TTC549 (cell line): ENCODE measurements around the gene TUBA1A.
"Not testable (repeated sequence)": the region's sequence is repeated elsewhere in the genome, so short reads cannot be mapped to it uniquely, and the experiment has no call there.

Experiments
- FAIRE-seq: peaks from 2 replicates; lab custom pipeline; 2012; peaks lifted over from hg19 to GRCh38; lab: Jason Lieb, UNC

Gene TUBA1A

GRCh38 chr12:49188916-49189367 is at the start of gene TUBA1A:
Gene TUBA1A (minus strand): TSS chr12:49189080. CDS start chr12:49188979, 101 bp downstream.
- FAIRE-seq = peak; percentile 84

GRCh38 chr12:49236423-49236822 is 47.5 kb upstream of the TUBA1A start:
- FAIRE-seq = no peak

GRCh38 chr12:49233842-49234526 is 45.1 kb upstream of the TUBA1A start:
- no peak for FAIRE-seq

GRCh38 chr12:49232940-49233841 is 44.3 kb upstream of the TUBA1A start:
- FAIRE-seq = no peak

GRCh38 chr12:49231878-49232655 is 43.2 kb upstream of the TUBA1A start:
- FAIRE-seq = no peak

GRCh38 chr12:49230805-49231194 is 41.9 kb upstream of the TUBA1A start:
- no peak for FAIRE-seq

GRCh38 chr12:49230176-49230804 is 41.4 kb upstream of the TUBA1A start:
- no peak for FAIRE-seq

- no peak for FAIRE-seq
Observed at GRCh38 chr12:49228653-49229052, 39.8 kb upstream of the TUBA1A start.

GRCh38 chr12:49227713-49228112 is 38.8 kb upstream of the TUBA1A start:
- FAIRE-seq = no peak

- FAIRE-seq = no peak
Observed at GRCh38 chr12:49225576-49226166, 36.8 kb upstream of the TUBA1A start.

GRCh38 chr12:49223590-49224369 is 34.9 kb upstream of the TUBA1A start:
- FAIRE-seq = no peak

- no peak for FAIRE-seq
Observed at GRCh38 chr12:49223122-49223521, 34.2 kb upstream of the TUBA1A start.

GRCh38 chr12:49220972-49221371 is 32.1 kb upstream of the TUBA1A start:
- FAIRE-seq = no peak

GRCh38 chr12:49219417-49220026 is 30.6 kb upstream of the TUBA1A start:
- no peak for FAIRE-seq

- FAIRE-seq = no peak
Observed at GRCh38 chr12:49212572-49212971, 23.7 kb upstream of the TUBA1A start.

GRCh38 chr12:49210703-49211102 is 21.8 kb upstream of the TUBA1A start:
- FAIRE-seq = not testable (repeated sequence)

- FAIRE-seq = no peak
Observed at GRCh38 chr12:49208676-49209075, 19.8 kb upstream of the TUBA1A start.

- peak; percentile 5 for FAIRE-seq
Observed at GRCh38 chr12:49208146-49208545, 19.3 kb upstream of the TUBA1A start.

GRCh38 chr12:49206389-49206788 is 17.5 kb upstream of the TUBA1A start:
- FAIRE-seq = no peak

- no peak for FAIRE-seq
Observed at GRCh38 chr12:49201595-49202295, 12.9 kb upstream of the TUBA1A start.
